ELF-1 (cell line): Measurements from ENCODE around the gene CUBN.
A peak's percentile ranks its signal among the peaks of the same experiment; 100 is the strongest.

ENCODE experiments used
- DNase-seq: peaks from one replicate; pipeline ENCODE4 v3.0.0-alpha.2; 2016; ENCODE audit warnings: low read depth, low spot score

The CUBN gene

GRCh38 chr10:16991011-16991410, 138.6 kb downstream of the CUBN start:
- no peak for DNase-seq

DNA sequence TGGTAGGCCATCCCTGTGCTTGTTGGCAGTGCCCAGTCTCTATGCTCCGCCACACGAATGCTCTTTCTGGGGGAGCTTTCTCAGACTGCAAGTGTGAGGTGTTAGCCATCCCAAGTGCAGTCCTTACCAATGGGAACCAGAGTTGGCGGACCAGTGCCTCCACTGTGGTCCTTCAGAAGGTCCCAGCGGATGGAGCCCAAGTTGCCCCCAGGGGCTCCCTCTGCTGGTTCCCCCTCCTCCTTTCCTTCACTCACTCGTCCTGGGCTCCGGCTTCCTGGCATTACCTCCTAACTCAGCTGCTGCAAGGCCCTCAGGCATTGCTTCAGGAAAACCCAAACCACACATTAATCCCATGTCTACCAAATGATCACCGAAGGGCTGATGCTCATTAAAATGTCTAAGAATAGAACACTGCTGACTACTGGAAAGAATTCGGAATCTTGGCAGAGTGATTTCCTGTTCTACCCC, 139.8 kb downstream of the CUBN start:
- peak; percentile 40 for DNase-seq

DNA sequence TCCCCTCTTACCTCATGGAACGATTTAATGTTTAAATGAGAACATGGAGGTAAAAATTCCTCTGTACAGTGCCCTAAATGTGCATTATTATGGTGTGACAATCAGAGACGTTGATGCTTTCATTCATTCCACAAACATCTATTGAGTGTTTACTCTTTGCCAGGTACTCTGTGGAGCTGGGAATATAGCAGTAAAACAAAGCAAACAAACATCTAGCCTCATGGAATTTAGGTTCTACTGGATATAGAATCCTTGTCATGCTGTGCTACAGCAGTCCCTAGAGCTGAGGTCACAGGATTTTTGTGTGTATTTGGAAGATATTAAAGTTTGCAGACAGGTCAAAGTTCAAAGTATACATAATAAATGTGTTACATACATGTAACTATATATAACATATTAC, 140.7 kb downstream of the CUBN start:
- DNase-seq = no peak

DNA sequence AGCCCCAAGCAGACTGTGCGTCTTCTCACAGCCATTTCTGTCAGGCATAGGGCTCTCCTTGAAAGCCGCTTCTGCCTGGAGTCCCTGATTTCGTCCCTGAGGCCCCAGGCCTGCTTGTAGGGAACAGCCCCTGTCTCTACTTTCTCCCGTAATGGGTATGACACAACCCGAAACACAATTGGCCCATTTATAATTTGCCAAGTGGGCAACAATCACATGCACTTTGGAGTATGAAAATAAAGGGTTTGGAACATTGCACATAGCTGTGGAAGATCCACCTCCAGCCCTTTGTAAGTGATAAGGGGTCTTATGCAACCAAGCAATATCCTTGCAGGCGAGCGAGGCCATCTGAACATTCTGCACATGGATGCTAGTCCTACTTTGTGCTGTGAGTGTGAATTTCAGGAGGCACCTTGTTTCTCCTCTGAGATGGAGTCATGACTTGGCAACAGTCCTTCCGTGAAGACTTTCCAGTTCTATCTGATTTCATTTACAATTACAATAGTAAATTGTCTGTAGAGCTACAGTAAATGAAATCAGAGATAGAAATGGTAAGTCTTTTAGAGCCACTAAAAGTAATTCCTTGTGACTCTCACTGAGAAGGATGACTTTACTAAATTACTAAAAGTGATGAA, 141.5 kb downstream of the CUBN start:
- no peak for DNase-seq

- DNase-seq = no peak
Measured at GRCh38 chr10:16987206-16987621, 142.4 kb downstream of the CUBN start.

- peak; percentile 76 for DNase-seq
Measured at GRCh38 chr10:16986406-16987205, 143.0 kb downstream of the CUBN start.

GRCh38 chr10:16986082-16986405, 143.6 kb downstream of the CUBN start:
- DNase-seq = no peak

- DNase-seq = no peak
Measured at GRCh38 chr10:16984242-16984641, 145.4 kb downstream of the CUBN start.

DNA sequence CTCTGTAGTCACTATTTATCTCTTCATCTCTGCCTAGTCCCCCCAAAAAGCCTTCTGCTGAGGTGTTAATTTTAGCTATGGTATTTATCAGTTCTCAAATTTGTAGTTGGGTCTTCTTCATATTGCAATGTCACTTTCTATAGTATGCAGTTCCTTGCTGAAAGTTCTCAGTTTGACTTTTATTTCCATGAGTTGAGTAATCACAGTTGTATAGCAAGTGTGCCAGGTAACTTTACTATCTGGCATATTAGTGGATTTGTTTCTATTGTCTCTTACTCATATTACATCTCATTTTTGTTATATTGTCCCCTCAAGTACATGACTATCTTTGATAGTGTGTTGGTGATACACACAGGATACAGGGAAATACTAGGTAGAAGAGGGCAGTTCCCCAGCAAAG, 152.8 kb downstream of the CUBN start:
- no peak for DNase-seq

GRCh38 chr10:16975188-16975587, 154.4 kb downstream of the CUBN start:
- DNase-seq = no peak

GRCh38 chr10:16968416-16969041, 161.1 kb downstream of the CUBN start:
- DNase-seq = peak; percentile 79

- no peak for DNase-seq
Measured at GRCh38 chr10:16967866-16968415, 161.7 kb downstream of the CUBN start.

GRCh38 chr10:16966991-16967865, 162.4 kb downstream of the CUBN start:
- DNase-seq = no peak

DNA sequence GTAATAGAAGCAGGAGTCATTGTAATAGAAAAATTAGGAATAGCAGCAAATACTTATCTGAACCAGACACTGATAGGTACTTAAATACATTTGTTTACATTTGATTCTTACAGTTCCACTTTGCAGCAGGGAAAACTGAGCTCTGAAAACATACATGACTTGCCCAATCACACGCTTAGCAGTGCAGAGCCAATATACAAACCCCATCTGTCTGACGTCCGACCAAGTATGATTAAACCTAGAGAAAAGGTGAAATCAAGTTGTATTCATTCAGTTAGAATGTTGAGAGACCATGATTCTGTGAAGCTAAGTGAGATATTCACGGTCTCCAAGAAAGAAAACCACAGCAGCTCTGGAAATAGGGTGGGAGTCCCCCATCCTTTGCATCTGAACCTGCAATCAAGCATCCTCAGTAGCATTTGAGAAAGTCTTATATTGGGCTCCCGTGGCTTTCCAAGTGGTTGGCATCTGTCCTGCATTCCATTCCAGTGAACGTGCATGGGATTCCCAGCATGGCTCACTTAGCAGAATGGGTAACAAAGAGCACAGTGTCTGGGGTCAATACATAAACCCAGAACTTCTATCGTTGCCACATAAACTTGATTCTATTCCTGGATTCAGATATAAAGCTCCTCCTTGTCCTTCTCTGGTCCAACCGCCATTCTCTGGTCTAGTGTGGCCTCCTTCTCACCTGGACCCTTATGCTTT, 163.7 kb downstream of the CUBN start:
- DNase-seq = peak; percentile 27

- no peak for DNase-seq
Measured at GRCh38 chr10:16965344-16965616, 164.3 kb downstream of the CUBN start.

GRCh38 chr10:16964576-16965343, 164.9 kb downstream of the CUBN start:
- no peak for DNase-seq

DNA sequence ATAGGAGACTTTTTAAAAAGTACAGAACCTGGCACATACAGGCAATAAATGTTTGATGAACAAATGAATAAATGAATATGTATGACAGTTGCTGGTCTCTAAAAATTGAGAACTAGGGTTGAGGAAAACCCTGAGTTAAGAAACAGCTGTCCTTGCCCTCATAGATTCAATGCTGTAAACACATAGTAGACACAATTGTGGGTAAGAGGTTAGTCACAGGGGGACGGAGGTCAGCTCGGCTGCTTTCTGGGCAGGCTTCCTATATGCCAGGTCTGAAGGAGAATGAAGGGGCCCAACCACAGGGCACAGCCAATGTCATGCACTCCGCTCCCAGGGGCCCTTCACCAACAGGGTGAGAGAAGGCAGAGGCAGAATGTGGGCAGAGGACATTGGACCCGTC, 169.1 kb downstream of the CUBN start:
- DNase-seq = no peak

DNA sequence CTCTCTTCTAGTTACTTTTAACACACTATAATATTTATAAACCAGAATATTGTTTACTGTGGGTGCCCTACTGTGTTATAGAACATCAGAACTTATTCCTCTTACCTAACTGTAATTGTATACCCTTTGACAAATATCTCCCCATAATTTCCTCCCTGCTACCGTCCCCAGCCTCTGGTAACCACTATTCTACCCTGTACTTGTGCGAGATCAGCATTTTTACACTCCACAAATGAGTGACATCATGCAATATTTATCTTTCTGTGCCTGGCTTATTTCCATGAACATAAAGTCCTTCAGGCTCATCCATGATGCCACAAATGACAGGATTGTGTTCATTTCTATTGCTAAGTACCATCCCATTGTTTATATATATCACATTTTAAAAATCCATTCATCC, 172.6 kb downstream of the CUBN start:
- no peak for DNase-seq

GRCh38 chr10:16954280-16955030, 175.2 kb downstream of the CUBN start:
- no peak for DNase-seq

- no peak for DNase-seq
Measured at GRCh38 chr10:16953270-16953669, 176.3 kb downstream of the CUBN start.
